22Rv1 (cell line): ENCODE results near the gene ADGRD1.

Experiments used
- CTCF ChIP-seq: fragments of 450-650 bp; IDR thresholded peaks from 2 replicates; pipeline ENCODE4 v1.5.1; 2017; ENCODE audit warnings: mild to moderate bottlenecking
- ZFX ChIP-seq: fragments of 450-650 bp; IDR thresholded peaks from 2 replicates; pipeline ENCODE4 v1.6.1; 2017; ENCODE audit warnings: antibody characterized with exemption, borderline replicate concordance

DNA sequence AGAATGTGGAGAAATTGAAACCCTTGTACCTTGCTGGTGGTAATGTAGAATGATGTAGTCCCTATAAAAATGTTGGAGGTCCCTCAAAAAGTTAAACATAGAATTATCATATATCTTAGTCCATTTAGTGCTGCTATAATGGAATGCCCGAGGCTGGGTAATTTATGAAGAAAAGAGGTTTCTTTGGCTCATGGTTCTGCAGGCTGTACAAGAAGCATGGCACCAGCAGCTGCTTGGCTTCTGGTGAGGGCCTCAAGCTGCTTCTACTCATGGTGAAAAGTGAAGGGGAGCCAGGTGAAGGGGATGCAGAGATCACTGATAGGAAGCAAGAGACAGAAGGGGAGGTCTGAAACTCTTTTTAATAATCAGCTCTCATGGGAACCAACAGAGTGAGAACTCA is 233.9 kb downstream of the ADGRD1 start:
- TF ChIP-seq CTCF (no peak), ZFX (no peak)
